Muscle of leg (tissue), 11 donors: ENCODE data around the gene AVP. TPM values are rescaled to one million over a fixed set of nuclear protein-coding genes. Genes with fewer than 3 reads are reported as not detected.

Source experiments
- DNase-seq: peaks from one replicate; pipeline ENCODE4 v3.0.0; 2013
- H3K27ac ChIP-seq: one replicate; pipeline ENCODE4 v1.5.1; 2013; ENCODE audit warnings: mild to moderate bottlenecking, low read length, control low read depth
- H3K27me3 ChIP-seq: one replicate; pipeline ENCODE4 v1.6.1; 2013; ENCODE audit warnings: low read length; ENCODE audit not compliant: control insufficient read depth, insufficient read depth
- H3K36me3 ChIP-seq: one replicate; pipeline ENCODE4 v1.6.1; 2013; ENCODE audit warnings: low read length; ENCODE audit not compliant: control insufficient read depth, insufficient read depth
- H3K4me1 ChIP-seq: one replicate; pipeline ENCODE4 v1.6.1; 2013; ENCODE audit warnings: low read length; ENCODE audit not compliant: control insufficient read depth, insufficient read depth
- H3K4me3 ChIP-seq: one replicate; pipeline ENCODE4 v1.5.1; 2013; ENCODE audit warnings: low read length, control low read depth
- H3K9me3 ChIP-seq: replicated peaks from 2 replicates; pipeline ENCODE4 v1.6.1; 2013; ENCODE audit warnings: low read depth, low read length; ENCODE audit not compliant: control insufficient read depth
- WGBS: methylation state at CpG from one replicate; pipeline ENCODE4 v1.1.5; 2013; ENCODE audit warnings: missing lambda C conversion rate; ENCODE audit not compliant: insufficient coverage; 5-methylcytosine and 5-hydroxymethylcytosine counted together
- polyA plus RNA-seq, 8 donors: library from polyadenylated mRNA; unstranded; fragments of 120-200 nt; gene quantifications; one replicate each; pipeline versions ENCODE4 v1.2.1 to v1.2.3, GENCODE V29; 2013; ENCODE audit warnings: inconsistent platforms in 1 of 8, low replicate concordance in 1 of 8; ENCODE audit not compliant: insufficient read length in 8 of 8, insufficient read depth in 1 of 8
- total RNA-seq: library from RNA; stranded (reverse); fragments of 120-200 nt; gene quantifications from one replicate; pipeline ENCODE4 v1.2.4, GENCODE V29; 2013

The AVP gene
- total and polyA plus RNA-seq, 9 donors, result 0.18 to 0.53 (median 0.32) TPM; not detected in 5

DNA sequence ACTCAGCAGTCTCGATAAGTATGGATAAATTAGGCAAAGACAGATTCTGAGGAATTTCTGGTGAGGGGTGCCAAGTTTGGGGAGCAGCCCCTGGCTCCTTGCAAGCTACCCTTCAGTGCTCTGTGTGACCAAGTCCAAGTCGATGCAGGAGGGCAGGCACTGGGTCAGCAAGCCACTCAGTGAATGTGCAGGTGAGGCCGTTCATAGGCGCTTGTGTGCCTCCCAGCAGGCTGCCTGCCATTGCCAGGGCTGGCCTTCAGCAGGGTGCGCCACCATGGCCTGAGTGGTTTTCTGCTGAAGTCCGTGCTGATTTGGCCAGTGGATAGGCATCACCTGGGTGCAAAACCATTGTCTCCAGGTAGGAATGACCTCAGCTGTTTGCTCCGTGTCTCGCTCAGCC lies 44.4 kb downstream of the AVP start:
- Histone ChIP-seq H3K4me1 (peaks cover 23% of the 10 kb centered on the region), H3K4me3 (no peak overlapping the region), H3K9me3 (no peaks in the 10 kb centered on the region), H3K27ac (no peak overlapping the region), H3K36me3 (peaks cover 54% of the 10 kb centered on the region), H3K27me3 (no peaks in the 10 kb centered on the region)
- DNase-seq, result no peak
- 90% methylated on average over 6 of the region's 8 CpGs for WGBS

DNA sequence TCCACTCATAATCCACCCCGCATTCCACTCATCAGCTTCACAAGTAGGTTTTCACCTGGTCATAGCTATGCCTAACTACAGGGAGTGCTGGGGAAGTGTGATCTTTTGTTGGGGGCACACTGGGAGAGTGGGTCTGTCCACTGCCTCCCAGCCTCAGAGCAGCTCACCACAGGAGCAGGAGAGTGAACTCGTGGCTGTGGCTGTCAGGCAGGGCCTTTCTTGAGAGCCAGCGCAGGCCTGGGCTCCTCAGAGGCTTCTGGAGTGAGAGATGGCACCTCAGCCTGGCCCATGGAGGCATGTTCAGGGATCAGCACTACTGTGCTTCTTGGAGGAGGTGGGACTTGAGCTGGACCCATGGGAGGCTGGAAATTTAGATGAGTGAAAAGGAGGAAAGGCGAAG lies 45.1 kb downstream of the AVP start:
- Histone ChIP-seq H3K4me1 (peaks cover 20% of the 10 kb centered on the region), H3K27me3 (no peaks in the 10 kb centered on the region), H3K36me3 (peaks cover 59% of the 10 kb centered on the region), H3K9me3 (no peaks in the 10 kb centered on the region), H3K4me3 (no peak overlapping the region), H3K27ac (no peak overlapping the region)
- 78% methylated on average over 2 of the region's 4 CpGs for WGBS
- DNase-seq, result no peak

- Histone ChIP-seq H3K36me3 (peaks cover 65% of the 10 kb centered on the region), H3K27ac (no peak overlapping the region), H3K4me1 (peaks cover 19% of the 10 kb centered on the region), H3K4me3 (no peak overlapping the region), H3K27me3 (no peaks in the 10 kb centered on the region), H3K9me3 (no peaks in the 10 kb centered on the region)
- 9% methylated on average over 1 of the region's 5 CpGs for WGBS
- DNase-seq, result no peak
Observed at GRCh38 chr20:3038454-3038853, 46.1 kb downstream of the AVP start.

DNA sequence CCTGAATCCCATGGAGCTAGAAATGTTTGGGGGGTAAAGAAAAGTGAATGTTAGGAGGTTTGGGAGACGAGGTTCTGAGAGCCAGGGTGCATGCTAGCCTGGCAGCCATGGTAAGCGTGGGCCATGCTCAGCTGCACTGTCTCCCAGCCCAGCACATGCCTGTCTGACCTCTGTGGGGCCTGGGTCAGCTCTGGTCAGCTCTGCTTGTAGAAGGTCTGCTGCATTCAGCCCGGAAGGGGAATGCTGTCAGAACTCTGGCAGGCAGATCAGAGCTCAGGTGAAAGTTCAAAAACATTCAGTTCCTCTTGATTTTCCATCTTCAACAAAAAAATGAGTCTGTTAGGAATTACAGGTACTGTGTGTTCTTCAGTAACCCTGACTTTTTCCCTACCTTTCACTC lies 46.9 kb downstream of the AVP start:
- Histone ChIP-seq H3K27ac (no peak overlapping the region), H3K36me3 (peaks cover 65% of the 10 kb centered on the region), H3K27me3 (no peaks in the 10 kb centered on the region), H3K9me3 (no peaks in the 10 kb centered on the region), H3K4me3 (no peak overlapping the region), H3K4me1 (peaks cover 11% of the 10 kb centered on the region)
- no peak for DNase-seq
- WGBS, result 86% methylated on average over 2 of the region's 3 CpGs

DNA sequence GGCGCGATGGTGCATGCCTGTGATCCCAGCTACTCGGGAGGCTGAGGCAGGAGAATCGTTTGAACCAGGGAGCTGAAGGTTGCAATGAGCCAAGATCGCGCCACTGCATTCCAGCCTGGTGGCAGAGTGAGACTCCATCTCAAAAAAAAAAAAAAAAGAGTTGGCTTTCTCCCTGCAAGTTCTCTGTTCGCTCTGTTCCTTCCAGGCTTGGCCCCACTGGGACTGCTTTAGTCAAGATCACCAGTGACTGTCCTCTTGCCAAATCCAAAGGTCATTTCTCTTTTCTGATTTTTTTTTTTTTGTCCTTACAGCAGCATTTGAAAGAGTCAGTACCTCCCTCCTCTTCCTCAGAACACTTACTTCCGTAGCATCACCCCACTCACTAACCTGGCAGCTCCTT lies 51.9 kb downstream of the AVP start:
- H3K4me3 ChIP-seq, result no peak overlapping the region

More for the DNA sequence above, 51.9 kb downstream of the AVP start:
- Histone ChIP-seq H3K27me3 (no peaks in the 10 kb centered on the region), H3K27ac (no peak overlapping the region), H3K4me1 (no peaks in the 10 kb centered on the region), H3K9me3 (no peaks in the 10 kb centered on the region), H3K36me3 (peaks cover 64% of the 10 kb centered on the region)
- no peak for DNase-seq
- 78% methylated on average over 4 of the region's 8 CpGs for WGBS

Other genes with a start within 250 kb of the AVP start
- 24.4 TPM for gene PCED1A, start 244.1 kb downstream of the AVP start, total RNA-seq
- 10 to 100 TPM; 24.2 to 40.9 (median 31.3) TPM for gene PCED1A, start 244.1 kb downstream of the AVP start, polyA plus RNA-seq
- 24.7 TPM for gene VPS16, start 244.0 kb downstream of the AVP start, total RNA-seq
- gene VPS16, start 244.0 kb downstream of the AVP start, polyA plus RNA-seq, result 10 to 100 TPM; 21.5 to 28.9 (median 23.6) TPM
- gene PTPRA, start 211.2 kb downstream of the AVP start, total RNA-seq, result 41.7 TPM
- 10 to 100 TPM; 37.4 to 60.5 (median 45.7) TPM for gene PTPRA, start 211.2 kb downstream of the AVP start, polyA plus RNA-seq
- 0.13 TPM for gene GNRH2, start 41.1 kb downstream of the AVP start, total RNA-seq
- under 1 TPM in 6 of 8 donors, not detected in 2; 0.34 to 0.69 (median 0.48) TPM for gene GNRH2, start 41.1 kb downstream of the AVP start, polyA plus RNA-seq
- gene MRPS26, start 38.7 kb downstream of the AVP start, total RNA-seq, result 46.1 TPM
- gene MRPS26, start 38.7 kb downstream of the AVP start, polyA plus RNA-seq, result 10 to 100 TPM; 37.3 to 47.2 (median 39.1) TPM
- gene OXT, start 13.1 kb downstream of the AVP start, total RNA-seq, result 0.66 TPM
- gene OXT, start 13.1 kb downstream of the AVP start, polyA plus RNA-seq, result under 1 TPM in 7 of 8 donors, not detected in 1; 0.27 to 0.92 (median 0.61) TPM
- 10.2 TPM for gene FASTKD5, start 75.1 kb upstream of the AVP start, total RNA-seq
- 10 to 100 TPM in 5 of 8 donors, 1 to 10 TPM in 3; 8.3 to 11.4 (median 10.4) TPM for gene FASTKD5, start 75.1 kb upstream of the AVP start, polyA plus RNA-seq
- 6.1 TPM for gene UBOX5, start 75.1 kb upstream of the AVP start, total RNA-seq
- gene UBOX5, start 75.1 kb upstream of the AVP start, polyA plus RNA-seq, result 1 to 10 TPM; 5.6 to 8.4 (median 6.3) TPM
- 2.2 TPM for gene LZTS3, start 88.8 kb upstream of the AVP start, total RNA-seq
- 1 to 10 TPM; 3.0 to 4.3 (median 3.5) TPM for gene LZTS3, start 88.8 kb upstream of the AVP start, polyA plus RNA-seq
- gene DDRGK1, start 120.0 kb upstream of the AVP start, total RNA-seq, result 28.9 TPM
- 10 to 100 TPM; 25.5 to 34.0 (median 31.5) TPM for gene DDRGK1, start 120.0 kb upstream of the AVP start, polyA plus RNA-seq
- 45.0 TPM for gene ITPA, start 124.8 kb upstream of the AVP start, total RNA-seq
- gene ITPA, start 124.8 kb upstream of the AVP start, polyA plus RNA-seq, result 10 to 100 TPM; 43.5 to 52.5 (median 48.8) TPM
- 0.35 TPM for gene SLC4A11, start 154.5 kb upstream of the AVP start, total RNA-seq
- gene SLC4A11, start 154.5 kb upstream of the AVP start, polyA plus RNA-seq, result 1 to 10 TPM in 3 of 8 donors, under 1 TPM in 5; 0.52 to 1.7 (median 0.82) TPM